CD4-positive, alpha-beta T cell treated with Interleukin-21 for 1 hour (primary cell): ENCODE measurements around the gene ST6GALNAC6.
"Not testable (repeated sequence)": the region's sequence is repeated elsewhere in the genome, so short reads cannot be mapped to it uniquely, and the experiment has no call there.

Source experiments
- DNase-seq: peaks from one replicate; pipeline ENCODE4 v3.0.0-alpha.2; 2020

The ST6GALNAC6 gene

DNA sequence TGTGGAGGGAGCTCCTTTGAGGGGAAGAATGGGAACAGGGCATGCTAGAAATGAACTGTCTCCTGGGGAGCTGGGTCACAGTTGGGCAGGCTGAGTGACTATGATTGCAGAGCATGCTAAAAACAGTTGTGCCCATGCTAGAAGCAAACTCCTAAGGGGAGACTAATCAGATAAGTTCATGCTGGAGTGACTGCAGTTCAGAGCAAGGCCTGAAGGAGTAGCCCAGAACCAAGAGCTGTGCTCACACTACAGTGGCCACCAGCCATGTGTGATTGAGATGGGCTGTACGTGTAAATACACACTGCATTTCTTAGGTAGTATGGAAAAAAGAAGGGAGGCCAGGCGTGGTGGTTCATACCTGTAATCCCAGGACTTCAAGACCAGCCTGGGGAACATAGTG lies 11.6 kb downstream of the ST6GALNAC6 start:
- DNase-seq = no peak

DNA sequence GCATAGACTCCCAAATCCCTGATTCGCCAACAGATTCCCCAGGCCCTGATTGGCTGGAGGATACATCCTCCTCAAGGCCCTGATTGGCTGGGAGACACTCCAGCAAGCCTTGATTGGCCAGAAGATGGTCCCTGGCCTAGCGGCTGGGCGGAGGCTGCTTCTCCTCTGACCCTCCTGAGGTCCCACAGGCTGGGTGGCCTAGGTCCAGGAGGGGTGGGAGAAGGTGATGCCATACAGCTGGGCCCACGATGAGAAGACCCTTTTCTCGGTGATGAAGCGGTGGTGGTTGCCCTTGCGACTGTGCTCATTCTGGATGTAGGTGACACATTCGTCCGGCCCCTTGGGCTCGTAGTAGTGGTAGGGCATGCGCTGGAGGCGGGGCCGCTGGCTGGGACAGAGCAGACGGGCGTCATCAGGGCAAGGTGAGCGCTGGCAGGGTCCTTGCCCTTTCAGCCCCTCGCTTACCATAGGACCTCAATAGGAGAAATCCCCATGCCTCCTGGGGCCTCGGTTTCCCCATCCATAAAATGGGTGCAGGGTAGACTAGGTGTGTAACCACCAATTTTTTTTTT lies 12.9 kb downstream of the ST6GALNAC6 start:
- no peak for DNase-seq

DNA sequence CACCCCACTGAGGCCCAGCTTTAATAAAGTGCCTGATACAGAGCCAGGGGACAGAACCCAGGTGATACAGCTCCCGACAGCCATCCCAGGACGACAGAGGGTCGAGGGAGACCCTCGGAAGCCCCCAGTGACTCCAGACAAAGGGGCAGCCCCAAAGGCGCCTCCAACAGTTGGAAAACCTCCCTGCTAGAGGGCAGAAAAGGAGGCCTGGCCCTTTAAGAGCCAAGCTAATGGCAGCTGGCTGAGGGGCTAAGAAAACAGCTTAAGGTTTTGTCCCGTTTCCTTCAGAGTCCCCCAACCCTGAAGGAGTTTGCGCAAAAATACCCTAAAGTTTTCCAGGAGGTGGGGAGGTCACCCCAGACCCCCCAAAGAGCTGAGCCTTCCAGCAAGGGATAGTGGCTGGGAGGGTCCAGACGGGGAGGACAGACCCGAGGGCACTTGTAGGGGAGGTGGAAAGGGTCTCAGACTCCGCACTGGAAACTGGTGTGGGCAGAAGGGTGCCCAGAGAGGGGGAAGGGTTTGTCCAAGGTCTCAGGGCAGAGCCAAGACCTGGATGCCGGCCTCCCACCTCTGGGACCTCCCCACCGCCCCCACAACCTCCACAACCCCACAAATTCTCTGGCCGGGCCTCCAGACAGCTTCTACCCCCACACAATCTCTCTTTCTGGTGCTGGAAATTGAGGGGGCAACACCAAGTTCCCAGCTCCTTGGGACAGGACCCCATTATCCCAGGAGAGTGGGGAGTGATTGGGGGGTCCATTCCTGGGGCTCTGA lies 13.7 kb downstream of the ST6GALNAC6 start:
- no peak for DNase-seq

DNA sequence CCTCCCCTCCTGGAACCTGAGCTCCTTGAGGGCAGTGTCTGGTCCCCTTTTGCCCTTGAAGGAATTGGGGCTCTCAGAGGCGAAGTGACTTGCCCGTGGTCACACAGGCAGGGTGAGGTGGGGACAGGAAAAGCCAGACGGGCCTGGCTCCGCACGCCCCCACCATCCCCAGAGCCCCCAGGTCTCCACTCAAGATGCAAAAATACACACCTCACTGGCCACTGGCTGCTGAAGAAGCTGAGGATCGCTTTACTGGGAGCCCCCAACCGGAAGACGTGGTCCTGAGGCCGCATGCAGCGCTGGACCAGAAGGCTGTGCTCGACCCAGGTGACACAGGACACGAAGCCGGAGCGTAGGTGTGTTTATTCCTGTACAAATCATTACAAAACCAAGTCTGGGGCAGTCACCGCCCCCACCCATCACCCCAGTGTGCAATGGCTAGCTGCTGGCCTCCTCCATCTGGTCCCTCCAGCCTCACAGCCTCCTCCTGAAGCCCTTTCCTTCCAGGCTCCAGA lies 14.4 kb downstream of the ST6GALNAC6 start:
- no peak for DNase-seq

DNA sequence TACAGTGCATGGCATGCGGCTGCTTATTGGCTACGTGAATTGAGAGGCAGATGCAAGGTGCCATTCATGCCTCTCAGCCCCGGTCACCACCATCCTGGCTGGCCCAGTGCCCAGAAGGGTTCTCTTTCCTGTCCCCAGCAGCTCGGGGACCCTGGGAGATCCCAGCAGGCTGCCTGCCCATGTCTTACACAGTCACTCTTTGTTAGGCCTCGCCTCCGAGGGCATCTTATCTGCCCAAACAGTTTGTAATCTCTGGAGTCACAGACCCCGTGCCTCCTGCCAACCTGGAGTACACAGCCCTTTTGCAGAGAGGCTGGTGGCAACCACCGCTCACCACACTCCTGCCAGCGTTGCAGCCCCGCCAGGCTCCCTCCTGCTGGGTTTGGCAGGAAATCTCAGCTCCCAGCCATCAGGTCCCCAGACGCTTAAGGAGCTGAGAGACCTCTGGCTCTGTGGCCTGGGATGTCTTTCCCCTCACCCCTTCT lies 14.9 kb downstream of the ST6GALNAC6 start:
- DNase-seq = no peak

DNA sequence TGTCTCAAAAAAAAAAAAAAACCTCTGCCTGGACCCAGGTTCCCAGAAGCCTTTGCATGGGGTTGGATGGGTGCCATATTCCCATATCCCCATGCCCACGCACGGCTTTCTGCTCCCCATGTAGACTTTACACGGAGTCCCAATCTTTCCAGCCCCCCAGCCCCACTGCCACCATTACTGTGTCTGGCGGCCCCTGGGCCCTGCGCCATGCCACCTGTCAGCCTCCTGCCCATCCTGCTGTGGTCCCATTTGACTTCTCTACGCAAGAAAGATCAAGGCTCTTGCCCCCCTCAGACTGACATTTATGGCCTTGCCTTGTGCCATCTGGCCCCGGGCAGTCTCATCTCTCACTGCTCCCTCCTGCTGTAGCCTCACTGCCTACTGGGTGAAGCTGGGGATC lies 15.4 kb downstream of the ST6GALNAC6 start:
- DNase-seq = no peak

DNA sequence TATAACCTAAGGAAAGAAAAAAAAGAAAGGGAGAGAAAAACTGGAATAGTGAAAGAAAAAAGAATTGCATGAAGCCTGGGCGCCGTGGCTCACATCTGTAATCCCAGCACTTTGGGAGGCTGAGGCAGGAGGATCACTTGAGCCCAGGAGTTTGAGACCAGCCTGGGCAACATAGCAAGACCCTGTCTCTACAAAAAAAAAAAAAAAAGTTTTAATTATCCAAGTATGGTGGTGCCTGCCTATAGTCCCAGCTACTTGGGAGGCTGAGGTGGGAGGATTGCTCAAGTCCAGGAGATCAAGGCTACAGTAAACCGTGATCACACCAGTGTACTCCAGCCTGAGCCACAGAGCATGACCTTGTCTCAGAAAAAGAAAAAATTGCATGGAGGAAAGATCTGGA lies 17.7 kb downstream of the ST6GALNAC6 start:
- DNase-seq = not testable (repeated sequence)

DNA sequence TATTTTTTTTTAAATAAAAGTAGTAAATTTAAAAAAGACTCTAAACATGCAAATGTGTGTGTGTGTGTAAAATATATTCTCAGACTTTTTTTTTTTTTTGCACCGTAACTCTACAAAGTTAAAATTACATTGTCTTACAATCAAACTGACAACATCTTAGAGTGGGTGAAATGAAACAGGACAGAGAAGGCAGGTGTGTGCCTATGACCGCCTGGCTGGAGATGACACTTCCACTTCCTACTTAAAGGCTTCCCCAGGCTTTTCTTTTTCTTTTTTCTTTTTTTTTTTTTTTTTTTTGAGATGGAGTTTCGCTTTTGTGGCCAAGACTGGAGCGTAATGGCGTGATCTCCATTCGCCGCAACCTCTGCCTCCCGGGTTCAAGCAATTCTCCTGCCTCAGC lies 19.3 kb downstream of the ST6GALNAC6 start:
- DNase-seq = no peak

DNA sequence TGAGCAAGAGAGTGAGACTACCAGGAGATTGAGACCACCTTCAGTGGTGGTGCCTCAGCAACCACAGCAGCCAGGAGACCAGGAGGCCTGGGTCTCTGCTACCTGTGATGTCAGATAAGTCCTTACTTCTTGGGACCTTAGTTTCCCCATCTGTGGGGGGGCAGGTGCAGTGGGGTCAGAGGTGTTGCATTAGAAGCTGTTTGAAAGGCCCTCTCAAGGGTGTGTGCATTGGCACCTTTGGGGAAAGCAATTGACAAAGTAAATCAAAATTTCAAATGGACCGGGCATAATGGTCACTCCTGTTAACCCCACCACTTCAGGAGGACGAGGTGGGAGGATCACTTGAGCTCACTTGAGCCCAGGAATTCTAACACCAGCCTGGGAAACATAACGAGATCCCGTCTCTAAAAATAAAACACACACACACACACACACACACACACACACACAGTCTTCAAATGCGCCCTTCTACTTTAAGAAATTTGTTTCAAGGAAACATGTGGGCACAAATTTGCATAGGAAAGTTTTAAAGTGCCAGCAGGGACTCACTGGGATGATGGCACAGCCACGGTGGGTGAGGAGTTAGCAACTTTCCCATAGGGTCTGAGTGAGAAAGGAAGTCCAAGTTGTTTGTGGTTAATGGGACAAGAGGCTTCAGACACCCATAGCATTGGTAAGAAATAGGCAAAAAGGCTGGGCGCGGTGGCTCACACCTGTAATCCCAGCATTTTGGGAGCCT lies 20.6 kb downstream of the ST6GALNAC6 start:
- DNase-seq = no peak

DNA sequence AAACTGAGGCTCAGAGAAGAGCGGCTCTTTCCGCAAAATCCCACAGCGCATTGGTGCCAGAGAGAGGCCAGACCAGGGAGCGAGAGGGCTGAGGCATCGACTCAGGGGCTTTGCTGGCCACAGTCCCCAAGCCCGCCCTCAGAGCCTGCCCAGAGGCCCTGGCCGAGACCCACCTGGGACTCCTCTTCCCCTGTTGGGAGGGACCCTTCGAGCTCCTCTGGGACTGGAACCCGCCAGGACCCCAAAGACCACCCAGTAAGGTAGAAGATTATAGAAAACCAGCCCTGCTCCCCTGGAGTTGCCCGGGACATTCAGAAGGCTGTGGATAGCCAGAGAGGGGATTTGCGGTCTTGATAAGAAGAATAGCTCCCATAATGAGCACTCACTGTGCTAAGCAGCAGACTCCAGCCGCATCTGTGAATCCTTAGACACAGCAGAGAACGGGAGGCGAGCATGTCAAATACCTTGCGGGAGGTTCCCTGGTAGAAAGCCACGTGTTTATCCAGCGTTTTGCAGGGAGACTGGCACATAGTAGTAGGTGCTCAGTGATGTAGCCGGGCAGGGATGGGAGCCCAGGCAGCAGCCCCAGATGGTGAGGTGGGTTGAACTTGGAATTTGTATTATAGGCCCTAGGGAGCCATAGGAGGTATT lies 21.3 kb downstream of the ST6GALNAC6 start:
- no peak for DNase-seq

DNA sequence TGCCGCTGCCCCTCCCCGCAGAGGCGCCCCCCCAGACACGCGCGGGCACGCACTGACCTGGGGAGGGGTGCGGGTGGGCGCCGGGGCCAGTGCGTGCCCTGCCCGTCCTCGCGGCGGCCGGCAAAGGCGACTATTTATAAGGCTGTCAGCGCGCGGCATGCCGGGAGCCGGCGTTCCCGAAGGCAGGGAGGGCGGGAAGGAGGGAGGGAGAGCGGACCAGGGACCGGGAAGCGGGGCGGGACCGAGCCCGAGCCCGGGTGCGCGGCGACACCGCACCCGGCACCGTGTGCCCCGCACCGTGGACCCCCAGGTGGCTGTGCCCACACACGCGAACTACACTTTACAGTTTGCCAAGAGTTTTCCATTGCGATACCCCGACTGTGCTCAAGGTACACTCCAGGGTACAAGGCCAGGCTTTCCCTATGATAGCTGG lies 21.8 kb downstream of the ST6GALNAC6 start, which contains the start of gene AK1:
AK1 (minus strand) TSS at position 110 of the 433 bp plus-strand sequence. CDS start 3,058 bp downstream, outside the sequence.
- DNase-seq = no peak

DNA sequence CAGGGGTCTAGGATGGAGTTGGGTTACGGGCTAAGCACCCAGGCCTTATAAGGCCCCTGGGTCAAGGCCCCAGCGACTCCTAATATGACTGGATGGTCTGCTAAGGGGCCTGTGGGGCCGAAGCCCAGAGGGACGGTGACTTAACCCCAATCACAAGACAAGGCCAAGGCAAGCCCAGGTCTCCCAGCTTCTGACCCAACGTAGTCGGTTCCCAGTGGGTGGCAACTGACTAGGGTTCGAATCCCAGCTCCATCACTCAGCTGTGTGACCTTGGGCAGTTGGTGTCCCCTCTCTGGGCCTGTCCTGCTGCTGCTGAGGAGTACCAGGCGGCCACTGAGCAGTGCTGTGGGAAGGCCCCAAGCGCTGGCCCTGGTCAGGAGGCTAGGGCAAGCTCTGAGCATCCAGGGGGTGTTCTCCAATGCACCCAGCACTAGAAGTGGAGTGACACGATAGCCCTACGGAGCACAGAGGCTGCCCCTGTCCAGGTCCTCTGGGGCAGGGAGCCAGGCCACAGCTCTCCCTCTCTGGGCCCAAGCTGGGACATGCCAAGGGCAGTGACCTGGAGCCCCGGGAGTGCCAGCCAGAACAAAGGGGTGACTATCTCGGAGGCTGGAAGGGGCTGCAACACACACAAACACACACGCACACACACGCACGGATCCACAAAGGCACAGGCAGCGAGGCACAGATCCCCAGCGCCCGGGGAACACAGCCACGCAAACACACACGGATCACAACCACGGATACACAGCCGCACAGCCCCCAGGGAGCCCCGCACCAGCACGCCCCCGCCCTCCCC lies 22.4 kb downstream of the ST6GALNAC6 start:
- DNase-seq = no peak

DNA sequence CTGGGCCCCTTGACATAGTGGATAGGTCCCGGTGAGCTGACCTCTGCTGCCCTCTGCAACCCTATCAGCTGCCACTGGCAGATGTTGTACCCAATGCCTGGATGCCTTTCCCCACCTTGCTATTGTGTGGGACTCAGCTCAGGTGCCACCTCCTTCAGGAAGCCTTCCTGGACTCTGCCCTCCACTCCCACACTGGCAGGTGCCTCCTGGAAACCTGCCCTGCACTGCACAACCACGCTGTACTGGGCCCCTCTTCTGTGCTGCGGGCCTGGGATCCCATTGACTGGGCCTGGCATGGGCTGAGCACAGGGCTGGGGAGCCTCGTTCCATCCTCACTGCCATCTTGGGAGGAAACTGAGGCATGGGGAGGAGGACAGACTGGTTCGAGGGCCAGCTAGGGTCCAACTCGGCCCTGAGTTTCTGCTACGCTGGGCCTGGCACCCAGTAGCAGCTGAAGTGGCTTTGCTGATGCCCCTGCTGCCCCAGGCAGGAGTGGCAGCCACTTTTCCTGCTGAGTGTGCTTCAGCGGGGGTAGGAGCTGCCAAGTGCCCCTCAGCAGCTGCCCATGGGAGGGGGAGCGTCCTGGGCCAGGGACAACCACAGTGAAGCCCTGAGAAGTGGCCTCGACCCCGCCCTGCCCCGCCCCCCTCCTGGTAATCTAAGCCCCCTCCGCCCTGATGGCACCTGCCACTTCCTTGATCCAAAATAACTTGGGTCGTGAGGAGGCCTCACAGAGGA lies 23.2 kb downstream of the ST6GALNAC6 start:
- no peak for DNase-seq

DNA sequence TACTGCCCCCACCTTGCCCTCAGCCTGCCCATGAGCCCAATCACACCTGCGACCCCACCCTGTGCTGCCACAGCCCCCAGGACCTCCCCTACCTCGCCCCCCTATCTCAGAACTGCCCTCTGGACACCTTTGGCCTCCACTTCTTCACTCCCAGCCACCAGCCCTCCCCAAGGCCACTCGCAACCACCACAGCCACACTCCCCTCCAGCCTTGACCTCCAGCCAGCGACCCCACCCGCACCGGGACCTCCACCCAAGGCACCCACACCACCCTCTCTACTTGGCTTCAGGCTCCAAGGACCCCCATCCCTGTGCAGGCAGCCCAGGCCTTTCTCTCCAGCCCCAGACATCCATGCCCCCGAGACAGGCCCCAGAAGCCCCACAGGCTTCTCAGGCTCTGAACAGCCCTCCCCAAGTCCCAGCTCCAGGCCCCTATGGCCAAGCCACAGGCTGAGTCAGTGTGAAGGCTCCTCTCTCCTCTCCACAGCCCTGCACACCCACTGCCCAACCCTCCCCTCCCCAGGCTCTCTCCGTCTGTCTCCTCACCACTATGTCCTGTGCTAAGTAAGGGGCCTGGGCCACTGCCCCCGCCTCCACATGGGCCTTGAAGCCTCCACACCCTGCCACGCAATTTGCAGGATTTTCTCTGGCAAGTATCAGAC lies 24.0 kb downstream of the ST6GALNAC6 start:
- no peak for DNase-seq

DNA sequence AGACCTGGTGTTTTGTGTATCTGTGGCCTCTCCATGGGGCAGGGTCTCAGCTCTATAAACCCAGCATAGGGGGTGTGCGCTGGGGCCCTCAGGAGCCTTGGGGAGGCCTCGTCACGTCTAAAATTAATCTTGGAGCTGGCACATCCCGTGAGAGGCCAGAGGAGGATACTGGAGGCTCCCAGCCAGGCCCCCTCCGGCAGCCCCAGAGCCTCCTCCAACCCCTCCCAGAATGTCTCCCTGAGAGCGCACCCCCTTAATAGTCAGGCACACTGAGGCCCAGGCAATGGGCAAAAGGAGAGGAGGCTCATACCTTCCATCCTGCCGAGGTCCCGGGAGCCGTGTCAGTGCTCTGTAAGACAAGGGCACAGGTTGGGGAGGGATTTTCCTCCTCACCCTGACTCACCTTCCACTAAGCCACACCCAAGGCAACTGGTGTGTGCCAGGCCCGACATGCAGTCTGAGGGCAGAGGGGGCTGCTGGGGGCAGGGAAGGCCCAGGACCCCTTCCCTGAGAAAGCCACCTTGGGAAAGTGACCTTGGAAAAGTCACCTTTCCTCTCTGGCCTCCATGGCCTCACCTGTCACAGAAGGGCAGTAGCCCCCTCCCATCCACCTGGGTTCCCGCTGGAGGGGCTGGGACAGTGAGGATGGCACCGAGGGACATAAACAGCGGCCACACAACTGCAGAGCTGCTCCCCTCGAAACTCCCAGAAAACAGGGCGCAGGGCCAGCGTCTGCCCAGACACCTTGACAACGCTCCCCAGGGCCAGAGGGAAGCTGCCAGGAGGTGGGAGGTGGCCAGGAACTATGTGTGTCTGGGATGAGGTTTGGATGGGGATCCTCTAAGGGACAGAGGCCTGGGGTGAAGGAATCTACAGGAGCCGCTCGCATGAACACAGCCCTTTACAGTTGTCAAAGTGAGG lies 24.8 kb downstream of the ST6GALNAC6 start:
- DNase-seq = no peak

DNA sequence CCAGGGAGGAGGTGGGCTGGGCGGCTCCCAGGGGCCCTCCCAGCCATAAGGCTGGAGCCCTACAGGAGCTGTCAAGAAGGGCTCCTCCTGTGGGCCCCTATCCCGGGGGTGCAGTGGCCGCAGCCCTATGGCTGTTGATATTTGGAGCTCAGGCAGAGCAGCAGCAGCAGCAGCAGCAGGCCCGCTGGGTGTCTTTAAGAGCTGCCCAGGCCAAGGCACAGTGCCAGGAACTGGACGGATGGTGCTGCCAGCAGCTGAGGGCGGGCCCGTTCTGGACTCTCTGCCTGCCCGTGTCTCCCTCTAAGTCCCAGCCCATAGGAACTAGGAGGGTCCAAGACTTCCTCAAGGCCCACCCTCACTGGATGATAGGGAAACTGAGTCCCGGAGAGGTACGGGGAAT lies 25.5 kb downstream of the ST6GALNAC6 start:
- DNase-seq = no peak

DNA sequence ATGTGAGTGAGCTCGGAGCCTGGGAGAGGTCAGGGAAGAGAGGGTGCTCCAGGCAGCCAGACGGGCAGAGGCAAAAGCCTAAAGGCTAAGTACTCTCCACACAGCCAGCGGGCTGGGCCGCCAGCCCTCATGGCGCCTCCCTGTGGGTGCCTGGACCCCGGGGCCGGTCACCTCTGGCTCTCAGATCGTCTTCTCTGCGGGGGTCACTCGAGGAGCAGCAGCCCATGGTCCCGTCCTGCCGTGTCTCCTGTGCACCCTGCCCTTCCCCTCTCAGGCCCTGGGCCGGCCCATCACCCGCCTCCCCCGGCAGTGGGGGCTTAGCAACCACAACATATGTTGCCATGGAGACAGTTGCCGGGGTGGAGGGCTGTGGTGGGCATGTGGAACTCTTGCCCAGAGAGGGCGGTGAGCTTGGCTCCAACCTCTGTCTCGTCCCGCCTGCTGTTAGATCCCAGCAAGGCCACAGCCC lies 26.1 kb downstream of the ST6GALNAC6 start:
- no peak for DNase-seq

DNA sequence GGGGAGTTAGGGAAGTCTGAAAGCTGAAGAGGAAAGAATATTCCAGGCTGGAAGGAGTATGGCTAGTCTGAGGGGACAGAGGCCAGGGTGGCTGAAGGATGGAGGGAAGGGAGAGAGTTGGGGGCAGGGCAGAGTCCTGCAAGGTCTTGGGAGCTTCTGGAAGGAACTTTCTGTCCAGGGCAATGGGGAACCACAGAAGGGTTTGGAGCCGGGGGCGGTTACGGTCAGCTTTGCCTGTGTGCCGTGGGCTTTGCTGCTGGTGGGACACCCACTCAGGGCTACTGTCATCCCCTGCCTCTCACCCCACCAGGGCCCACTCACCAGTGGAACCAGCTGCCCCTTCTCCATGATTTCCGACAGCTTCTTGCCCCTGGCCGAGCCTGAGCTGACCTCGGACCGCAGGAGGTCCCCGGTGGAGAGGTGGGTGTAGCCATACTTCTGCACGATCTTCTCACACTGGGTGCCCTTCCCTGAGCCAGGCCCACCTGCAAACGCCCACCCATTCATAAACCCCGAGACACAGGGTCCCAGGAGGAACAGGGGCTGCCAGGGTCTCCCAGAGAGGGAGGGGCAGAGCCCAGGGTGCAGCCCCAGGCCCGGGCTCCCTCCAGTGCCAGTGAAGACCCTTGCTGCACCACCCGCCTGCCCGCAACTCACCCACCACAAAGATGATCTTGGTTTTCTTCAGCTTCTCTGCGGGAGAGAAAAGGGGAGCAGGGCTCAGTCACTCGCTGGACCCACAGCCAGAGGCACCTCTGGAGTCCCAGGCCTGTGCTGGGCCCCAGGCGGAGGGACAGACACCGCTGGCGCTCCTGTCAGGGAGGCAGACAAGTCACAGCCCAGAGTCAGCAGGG lies 26.8 kb downstream of the ST6GALNAC6 start:
- no peak for DNase-seq

DNA sequence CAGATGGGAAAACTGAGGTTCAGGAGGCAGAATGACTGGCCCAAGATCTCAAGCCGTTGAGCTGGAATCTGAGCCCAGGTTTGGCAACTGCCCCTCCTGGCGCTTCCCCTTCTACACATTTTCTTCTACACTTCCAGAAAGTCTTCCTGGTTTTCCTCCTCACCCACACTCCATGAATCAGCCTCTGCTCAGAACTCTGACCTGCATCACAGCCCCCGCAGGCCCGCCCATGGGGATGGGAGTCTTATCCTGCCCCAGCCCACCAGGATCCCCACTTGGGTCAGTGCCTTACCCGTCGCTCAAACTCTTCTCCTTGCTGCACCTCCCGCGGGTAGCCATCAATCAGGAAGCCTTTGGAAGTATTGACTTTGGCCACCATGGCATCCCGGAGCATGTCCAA lies 27.9 kb downstream of the ST6GALNAC6 start:
- no peak for DNase-seq
